ENCODE results near the gene DMBX1. TPM values are rescaled to one million over a fixed set of nuclear protein-coding genes. Genes with fewer than 3 reads are reported as not detected.

Gene DMBX1
- total and polyA plus RNA-seq, 9 of the 15 experiments (the other 6 are each of a cell fraction or from before 2014, with no cell fraction given), result 0.25 to 4.3 (median 1.0) TPM

DNA sequence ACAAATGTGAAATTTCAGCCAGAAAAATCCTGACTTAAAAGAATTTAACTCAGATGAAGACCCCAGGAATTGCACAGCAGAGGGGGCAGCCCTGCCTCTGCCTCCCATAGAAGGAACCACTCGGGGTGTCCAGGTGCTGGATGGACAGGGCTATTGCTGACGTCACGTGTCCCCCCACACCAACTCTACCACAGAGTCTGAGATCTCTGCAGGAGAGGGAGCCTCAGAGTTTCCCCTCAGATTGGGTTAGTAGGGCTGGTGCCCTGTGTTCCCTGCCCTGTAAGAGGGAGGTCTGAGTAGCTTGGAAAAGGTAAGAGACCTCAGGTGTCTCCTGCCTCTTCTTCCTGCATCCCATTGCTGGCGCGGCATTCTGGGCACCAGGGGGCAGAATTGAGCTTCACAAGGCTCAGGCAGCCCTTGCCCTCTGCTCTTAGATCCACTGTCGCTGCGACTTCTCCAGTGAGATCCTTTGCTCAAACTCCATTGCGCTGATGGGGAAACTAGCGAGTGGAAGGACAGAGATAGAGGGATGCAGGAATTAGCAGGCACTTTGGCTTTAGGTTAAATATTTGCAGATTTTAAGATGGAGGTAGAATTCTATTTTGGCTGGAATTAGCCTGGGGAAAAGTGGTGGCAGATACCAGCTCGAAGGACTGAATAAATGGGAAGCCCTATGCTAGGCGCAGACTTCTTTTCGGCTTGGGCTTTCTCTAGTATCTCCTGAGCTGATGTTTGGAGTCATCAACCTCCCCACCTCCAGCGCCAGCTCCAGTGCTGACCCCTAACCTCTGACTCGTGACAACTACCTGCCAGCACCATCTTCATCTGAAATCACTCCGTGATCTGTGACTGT, 42.8 kb upstream of the DMBX1 start (continued):
- TF ChIP-seq PTTG1 (tag; IDR thresholded peaks at IDR 0.05; ENCODE audit: low read depth), result no peak
- no peak for TF ChIP-seq MECOM (CRISPR knock-in tag; IDR thresholded peaks at IDR 0.05)
- TF ChIP-seq PYGO2 (tag; IDR thresholded peaks at IDR 0.05), result no peak
- TF ChIP-seq, protein P1, sequence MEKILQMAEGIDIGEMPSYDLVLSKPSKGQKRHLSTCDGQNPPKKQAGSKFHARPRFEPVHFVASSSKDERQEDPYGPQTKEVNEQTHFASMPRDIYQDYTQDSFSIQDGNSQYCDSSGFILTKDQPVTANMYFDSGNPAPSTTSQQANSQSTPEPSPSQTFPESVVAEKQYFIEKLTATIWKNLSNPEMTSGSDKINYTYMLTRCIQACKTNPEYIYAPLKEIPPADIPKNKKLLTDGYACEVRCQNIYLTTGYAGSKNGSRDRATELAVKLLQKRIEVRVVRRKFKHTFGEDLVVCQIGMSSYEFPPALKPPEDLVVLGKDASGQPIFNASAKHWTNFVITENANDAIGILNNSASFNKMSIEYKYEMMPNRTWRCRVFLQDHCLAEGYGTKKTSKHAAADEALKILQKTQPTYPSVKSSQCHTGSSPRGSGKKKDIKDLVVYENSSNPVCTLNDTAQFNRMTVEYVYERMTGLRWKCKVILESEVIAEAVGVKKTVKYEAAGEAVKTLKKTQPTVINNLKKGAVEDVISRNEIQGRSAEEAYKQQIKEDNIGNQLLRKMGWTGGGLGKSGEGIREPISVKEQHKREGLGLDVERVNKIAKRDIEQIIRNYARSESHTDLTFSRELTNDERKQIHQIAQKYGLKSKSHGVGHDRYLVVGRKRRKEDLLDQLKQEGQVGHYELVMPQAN (IDR thresholded peaks at IDR 0.05; ENCODE audit: borderline replicate concordance), result no peak
- 0 out of 2 replicates have a peak, but pooled peaks have one; percentile 50 for TF ChIP-seq FOXP1 (CRISPR knock-in tag; IDR thresholded peaks at IDR 0.05)
- TF ChIP-seq, protein P2, sequence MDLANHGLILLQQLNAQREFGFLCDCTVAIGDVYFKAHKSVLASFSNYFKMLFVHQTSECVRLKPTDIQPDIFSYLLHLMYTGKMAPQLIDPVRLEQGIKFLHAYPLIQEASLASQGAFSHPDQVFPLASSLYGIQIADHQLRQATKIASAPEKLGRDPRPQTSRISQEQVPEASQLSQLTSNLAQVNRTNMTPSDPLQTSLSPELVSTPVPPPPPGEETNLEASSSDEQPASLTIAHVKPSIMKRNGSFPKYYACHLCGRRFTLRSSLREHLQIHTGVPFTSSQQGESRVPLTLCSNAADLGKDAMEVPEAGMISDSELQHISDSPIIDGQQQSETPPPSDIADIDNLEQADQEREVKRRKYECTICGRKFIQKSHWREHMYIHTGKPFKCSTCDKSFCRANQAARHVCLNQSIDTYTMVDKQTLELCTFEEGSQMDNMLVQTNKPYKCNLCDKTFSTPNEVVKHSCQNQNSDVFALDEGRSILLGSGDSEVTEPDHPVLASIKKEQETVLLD (IDR thresholded peaks at IDR 0.05), result no peak
- TF ChIP-seq, protein P3, sequence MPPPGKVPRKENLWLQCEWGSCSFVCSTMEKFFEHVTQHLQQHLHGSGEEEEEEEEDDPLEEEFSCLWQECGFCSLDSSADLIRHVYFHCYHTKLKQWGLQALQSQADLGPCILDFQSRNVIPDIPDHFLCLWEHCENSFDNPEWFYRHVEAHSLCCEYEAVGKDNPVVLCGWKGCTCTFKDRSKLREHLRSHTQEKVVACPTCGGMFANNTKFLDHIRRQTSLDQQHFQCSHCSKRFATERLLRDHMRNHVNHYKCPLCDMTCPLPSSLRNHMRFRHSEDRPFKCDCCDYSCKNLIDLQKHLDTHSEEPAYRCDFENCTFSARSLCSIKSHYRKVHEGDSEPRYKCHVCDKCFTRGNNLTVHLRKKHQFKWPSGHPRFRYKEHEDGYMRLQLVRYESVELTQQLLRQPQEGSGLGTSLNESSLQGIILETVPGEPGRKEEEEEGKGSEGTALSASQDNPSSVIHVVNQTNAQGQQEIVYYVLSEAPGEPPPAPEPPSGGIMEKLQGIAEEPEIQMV (tag; conservative IDR thresholded peaks at IDR 0.05; ENCODE audit: low read depth), result no peak
- TF ChIP-seq SREBF1 (IDR thresholded peaks at IDR 0.05; ENCODE audit: borderline replicate concordance, low read depth, low read length), result no peak
- no peak for TF ChIP-seq RFX5 (IDR thresholded peaks at IDR 0.05; ENCODE audit: low read depth, low read length)
- TF ChIP-seq, protein P4, sequence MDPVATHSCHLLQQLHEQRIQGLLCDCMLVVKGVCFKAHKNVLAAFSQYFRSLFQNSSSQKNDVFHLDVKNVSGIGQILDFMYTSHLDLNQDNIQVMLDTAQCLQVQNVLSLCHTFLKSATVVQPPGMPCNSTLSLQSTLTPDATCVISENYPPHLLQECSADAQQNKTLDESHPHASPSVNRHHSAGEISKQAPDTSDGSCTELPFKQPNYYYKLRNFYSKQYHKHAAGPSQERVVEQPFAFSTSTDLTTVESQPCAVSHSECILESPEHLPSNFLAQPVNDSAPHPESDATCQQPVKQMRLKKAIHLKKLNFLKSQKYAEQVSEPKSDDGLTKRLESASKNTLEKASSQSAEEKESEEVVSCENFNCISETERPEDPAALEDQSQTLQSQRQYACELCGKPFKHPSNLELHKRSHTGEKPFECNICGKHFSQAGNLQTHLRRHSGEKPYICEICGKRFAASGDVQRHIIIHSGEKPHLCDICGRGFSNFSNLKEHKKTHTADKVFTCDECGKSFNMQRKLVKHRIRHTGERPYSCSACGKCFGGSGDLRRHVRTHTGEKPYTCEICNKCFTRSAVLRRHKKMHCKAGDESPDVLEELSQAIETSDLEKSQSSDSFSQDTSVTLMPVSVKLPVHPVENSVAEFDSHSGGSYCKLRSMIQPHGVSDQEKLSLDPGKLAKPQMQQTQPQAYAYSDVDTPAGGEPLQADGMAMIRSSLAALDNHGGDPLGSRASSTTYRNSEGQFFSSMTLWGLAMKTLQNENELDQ (CRISPR knock-in tag; IDR thresholded peaks at IDR 0.05; ENCODE audit: borderline replicate concordance), result no peak
- no peak for TF ChIP-seq STAT5B (CRISPR knock-in tag; IDR thresholded peaks at IDR 0.05)
- TF ChIP-seq, protein P5, sequence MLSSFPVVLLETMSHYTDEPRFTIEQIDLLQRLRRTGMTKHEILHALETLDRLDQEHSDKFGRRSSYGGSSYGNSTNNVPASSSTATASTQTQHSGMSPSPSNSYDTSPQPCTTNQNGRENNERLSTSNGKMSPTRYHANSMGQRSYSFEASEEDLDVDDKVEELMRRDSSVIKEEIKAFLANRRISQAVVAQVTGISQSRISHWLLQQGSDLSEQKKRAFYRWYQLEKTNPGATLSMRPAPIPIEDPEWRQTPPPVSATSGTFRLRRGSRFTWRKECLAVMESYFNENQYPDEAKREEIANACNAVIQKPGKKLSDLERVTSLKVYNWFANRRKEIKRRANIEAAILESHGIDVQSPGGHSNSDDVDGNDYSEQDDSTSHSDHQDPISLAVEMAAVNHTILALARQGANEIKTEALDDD (IDR thresholded peaks at IDR 0.05), result no peak
- no peak for TF ChIP-seq CBX8 (IDR thresholded peaks at IDR 0.05; ENCODE audit: borderline replicate concordance, extremely low read depth, low read depth, low read length, poor library complexity, severe bottlenecking)
- no peak for TF ChIP-seq COPS2 (conservative IDR thresholded peaks at IDR 0.05)
- no peak for TF ChIP-seq POLR2AphosphoS5 (IDR thresholded peaks at IDR 0.05; ENCODE audit: control insufficient read depth, insufficient read depth, low read depth, low read length)
- no peak for TF ChIP-seq TBL1XR1 (IDR thresholded peaks at IDR 0.05; ENCODE audit: low read length in 2 of 2)
- TF ChIP-seq ETV1 (tag; conservative IDR thresholded peaks at IDR 0.05; ENCODE audit: low read depth), result no peak
- TF ChIP-seq EP300 (IDR thresholded peaks at IDR 0.05; ENCODE audit: low read length), result no peak; the same call in 1 of the 2 replicates
